Gastroesophageal sphincter (tissue), 3 donors: ENCODE data around the gene SCG2.

ENCODE experiments used
- EP300 ChIP-seq: sonication (generic); formaldehyde crosslinking; IDR thresholded peaks from one replicate; pipeline ENCODE4 v1.6.1; 2017; ENCODE audit warnings: antibody characterized with exemption, mild to moderate bottlenecking
- POLR2A ChIP-seq, 2 donors: fragments of 450-650 bp; IDR thresholded peaks; one replicate each; pipeline ENCODE4 v1.6.1; 2017; ENCODE audit warnings: antibody characterized with exemption in 2 of 2, mild to moderate bottlenecking in 2 of 2, moderate library complexity in 1 of 2
- POLR2AphosphoS5 ChIP-seq: sonication (generic); formaldehyde crosslinking; IDR thresholded peaks from one replicate; pipeline ENCODE4 v1.6.1; 2017; ENCODE audit warnings: antibody characterized with exemption
- TF ChIP-seq, protein P1 (sequence below), 4 experiments: fragments of 200-600 bp in 2 of 4; fragments of 450-650 bp in 2 of 4; sonication (generic) in 1 of 4; IDR thresholded peaks; one replicate each; pipeline ENCODE4 v1.5.1; 2017 to 2019; ENCODE audit warnings: antibody characterized with exemption in 4 of 4, mild to moderate bottlenecking in 2 of 4, moderate library complexity in 2 of 4

DNA sequence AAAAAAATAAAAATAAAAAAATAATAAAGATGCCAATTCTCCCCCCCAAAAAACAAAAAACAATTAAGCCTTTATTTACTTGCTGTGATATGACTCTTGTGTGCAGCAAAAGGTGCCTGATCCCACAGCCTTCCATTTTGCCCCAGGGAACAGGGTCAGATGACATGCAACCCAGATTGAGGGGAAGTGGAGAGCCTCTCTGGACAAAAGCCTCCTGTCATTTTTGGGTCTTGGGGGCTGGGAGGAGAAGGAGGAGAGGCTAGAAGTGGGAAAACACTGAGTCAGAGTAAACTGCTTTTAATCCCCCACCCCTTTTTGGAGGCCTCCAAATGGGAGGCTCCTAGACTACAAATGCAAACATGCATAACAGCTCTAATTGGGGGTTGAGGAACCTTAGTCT lies 46.6 kb upstream of the SCG2 start:
- TF ChIP-seq, protein P1, sequence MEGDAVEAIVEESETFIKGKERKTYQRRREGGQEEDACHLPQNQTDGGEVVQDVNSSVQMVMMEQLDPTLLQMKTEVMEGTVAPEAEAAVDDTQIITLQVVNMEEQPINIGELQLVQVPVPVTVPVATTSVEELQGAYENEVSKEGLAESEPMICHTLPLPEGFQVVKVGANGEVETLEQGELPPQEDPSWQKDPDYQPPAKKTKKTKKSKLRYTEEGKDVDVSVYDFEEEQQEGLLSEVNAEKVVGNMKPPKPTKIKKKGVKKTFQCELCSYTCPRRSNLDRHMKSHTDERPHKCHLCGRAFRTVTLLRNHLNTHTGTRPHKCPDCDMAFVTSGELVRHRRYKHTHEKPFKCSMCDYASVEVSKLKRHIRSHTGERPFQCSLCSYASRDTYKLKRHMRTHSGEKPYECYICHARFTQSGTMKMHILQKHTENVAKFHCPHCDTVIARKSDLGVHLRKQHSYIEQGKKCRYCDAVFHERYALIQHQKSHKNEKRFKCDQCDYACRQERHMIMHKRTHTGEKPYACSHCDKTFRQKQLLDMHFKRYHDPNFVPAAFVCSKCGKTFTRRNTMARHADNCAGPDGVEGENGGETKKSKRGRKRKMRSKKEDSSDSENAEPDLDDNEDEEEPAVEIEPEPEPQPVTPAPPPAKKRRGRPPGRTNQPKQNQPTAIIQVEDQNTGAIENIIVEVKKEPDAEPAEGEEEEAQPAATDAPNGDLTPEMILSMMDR (IDR thresholded peaks at IDR 0.05): no peak
- no peak for TF ChIP-seq POLR2A (IDR thresholded peaks at IDR 0.05)
- TF ChIP-seq EP300: no peak
- no peak for TF ChIP-seq POLR2AphosphoS5
